ENCODE results near the gene PRKRIP1.
A peak's percentile ranks its signal among the peaks of the same experiment; 100 is the strongest.

PRKRIP1 gene

DNA sequence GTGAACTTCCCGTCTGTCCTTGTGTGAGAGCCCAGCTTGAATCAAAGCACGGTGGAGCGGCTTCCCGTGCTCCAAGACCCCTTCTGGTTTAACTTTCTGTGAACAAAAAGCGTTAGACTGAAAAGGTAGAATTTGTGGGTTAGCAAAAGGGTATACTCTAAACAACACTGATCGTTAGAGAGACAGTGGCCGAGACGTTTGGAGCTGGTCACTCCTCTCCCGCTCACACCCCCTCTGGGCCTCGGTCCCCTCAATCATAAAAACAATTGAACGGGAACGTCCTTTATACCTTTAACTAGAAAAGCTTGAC is 502 bp downstream of the PRKRIP1 start:
- H3K4me1 ChIP-seq (ENCODE audit: control insufficient read depth, low read length): peaks cover 69% of the 10 kb centered on the region
- TF ChIP-seq EZH2phosphoT487 (IDR thresholded peaks at IDR 0.05; ENCODE audit: borderline replicate concordance, low read length): no peak
- TF ChIP-seq, protein P1, sequence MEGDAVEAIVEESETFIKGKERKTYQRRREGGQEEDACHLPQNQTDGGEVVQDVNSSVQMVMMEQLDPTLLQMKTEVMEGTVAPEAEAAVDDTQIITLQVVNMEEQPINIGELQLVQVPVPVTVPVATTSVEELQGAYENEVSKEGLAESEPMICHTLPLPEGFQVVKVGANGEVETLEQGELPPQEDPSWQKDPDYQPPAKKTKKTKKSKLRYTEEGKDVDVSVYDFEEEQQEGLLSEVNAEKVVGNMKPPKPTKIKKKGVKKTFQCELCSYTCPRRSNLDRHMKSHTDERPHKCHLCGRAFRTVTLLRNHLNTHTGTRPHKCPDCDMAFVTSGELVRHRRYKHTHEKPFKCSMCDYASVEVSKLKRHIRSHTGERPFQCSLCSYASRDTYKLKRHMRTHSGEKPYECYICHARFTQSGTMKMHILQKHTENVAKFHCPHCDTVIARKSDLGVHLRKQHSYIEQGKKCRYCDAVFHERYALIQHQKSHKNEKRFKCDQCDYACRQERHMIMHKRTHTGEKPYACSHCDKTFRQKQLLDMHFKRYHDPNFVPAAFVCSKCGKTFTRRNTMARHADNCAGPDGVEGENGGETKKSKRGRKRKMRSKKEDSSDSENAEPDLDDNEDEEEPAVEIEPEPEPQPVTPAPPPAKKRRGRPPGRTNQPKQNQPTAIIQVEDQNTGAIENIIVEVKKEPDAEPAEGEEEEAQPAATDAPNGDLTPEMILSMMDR (IDR thresholded peaks at IDR 0.05; ENCODE audit: low read depth, low read length, poor library complexity, severe bottlenecking): no peak
- H3K9me3 ChIP-seq (ENCODE audit: control insufficient read depth, insufficient read depth, low read length): no peaks in the 10 kb centered on the region
- peaks cover 76% of the 10 kb centered on the region for H3K36me3 ChIP-seq (ENCODE audit: control insufficient read depth, low read length)
- H3F3A ChIP-seq (ENCODE audit: control insufficient read depth, insufficient read depth): peaks cover 50% of the 10 kb centered on the region
- no peaks in the 10 kb centered on the region for H3K9me2 ChIP-seq (replicated peaks; ENCODE audit: control insufficient read depth, low read length)
- peaks cover 43% of the 10 kb centered on the region for H3K79me2 ChIP-seq (ENCODE audit: control insufficient read depth, low read length)
- peak overlapping the region; percentile 83 for H3K4me3 ChIP-seq (ENCODE audit: low read length)
- H3K4me2 ChIP-seq (ENCODE audit: low read length): peak overlapping the region; percentile 99
- H3K27ac ChIP-seq (ENCODE audit: low read depth, low read length): peak overlapping the region; percentile 51
- no peaks in the 10 kb centered on the region for H4K20me1 ChIP-seq (ENCODE audit: control insufficient read depth, insufficient read depth, low read depth, low read length)
- no peaks in the 10 kb centered on the region for H3K27me3 ChIP-seq (ENCODE audit: control insufficient read depth, low read length)

DNA sequence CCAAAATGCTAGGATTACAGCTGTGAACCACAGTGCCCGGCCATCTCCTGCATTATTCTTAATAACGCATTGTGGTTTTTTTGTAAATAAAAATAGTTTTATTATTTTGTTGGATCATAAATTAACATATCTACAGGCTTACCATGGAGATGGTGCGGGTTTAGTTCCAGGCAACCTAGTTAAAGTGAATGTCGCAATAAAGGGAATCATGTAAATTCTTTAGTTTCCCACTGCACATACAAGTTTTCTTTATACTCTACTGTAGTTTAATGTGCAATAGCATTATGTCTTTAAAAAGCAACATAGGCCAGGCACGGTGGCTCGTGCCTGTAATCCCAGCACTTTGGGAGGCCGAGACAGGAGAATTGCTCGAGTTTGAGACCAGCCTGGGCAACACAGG is 2.4 kb downstream of the PRKRIP1 start:
- peaks cover 75% of the 10 kb centered on the region for H3K36me3 ChIP-seq (ENCODE audit: control insufficient read depth, low read length)

DNA sequence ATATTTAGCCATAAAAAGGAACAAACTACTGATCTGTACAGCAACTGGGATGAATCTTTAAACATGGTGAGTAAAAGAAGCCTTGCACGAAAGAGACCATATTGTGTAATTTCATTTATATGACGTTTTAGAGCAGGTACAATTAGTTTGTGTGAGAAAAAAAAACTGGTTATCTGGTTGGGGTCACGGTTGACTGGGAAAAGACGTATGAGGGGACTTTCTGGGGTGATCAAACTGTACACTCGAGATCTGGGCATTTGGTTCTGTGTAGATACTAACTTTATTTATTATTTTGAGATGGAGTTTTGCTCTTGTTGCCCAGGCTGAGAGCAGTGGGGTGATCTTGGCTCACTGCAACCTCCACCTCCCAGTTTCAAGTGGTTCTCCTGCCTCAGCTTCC is 4.2 kb downstream of the PRKRIP1 start:
- Histone ChIP-seq H3K79me2 (ENCODE audit: control insufficient read depth, low read length) (peaks cover 55% of the 10 kb centered on the region), H3K27me3 (ENCODE audit: control insufficient read depth, low read length) (no peaks in the 10 kb centered on the region), H3K27ac (ENCODE audit: low read depth, low read length) (peak overlapping the region; percentile 86), H3K36me3 (ENCODE audit: control insufficient read depth, low read length) (peaks cover 87% of the 10 kb centered on the region), H3K4me2 (ENCODE audit: low read length) (peak overlapping the region; percentile 1), H3F3A (ENCODE audit: control insufficient read depth, insufficient read depth) (peaks cover 50% of the 10 kb centered on the region), H3K9me2 (replicated peaks; ENCODE audit: control insufficient read depth, low read length) (no peaks in the 10 kb centered on the region), H3K9me3 (ENCODE audit: control insufficient read depth, insufficient read depth, low read length) (no peaks in the 10 kb centered on the region), H4K20me1 (ENCODE audit: control insufficient read depth, insufficient read depth, low read depth, low read length) (no peaks in the 10 kb centered on the region), H3K4me1 (ENCODE audit: control insufficient read depth, low read length) (peaks cover 87% of the 10 kb centered on the region), H3K4me3 (ENCODE audit: low read length) (no peak overlapping the region)
- TF ChIP-seq, protein P1 (IDR thresholded peaks at IDR 0.05; ENCODE audit: low read depth, low read length, poor library complexity, severe bottlenecking): no peak
- TF ChIP-seq EZH2phosphoT487 (IDR thresholded peaks at IDR 0.05; ENCODE audit: borderline replicate concordance, low read length): no peak

More for the DNA sequence above, 2.4 kb downstream of the PRKRIP1 start:
- Histone ChIP-seq H3K9me2 (replicated peaks; ENCODE audit: control insufficient read depth, low read length) (no peaks in the 10 kb centered on the region), H3F3A (ENCODE audit: control insufficient read depth, insufficient read depth) (peaks cover 57% of the 10 kb centered on the region), H3K79me2 (ENCODE audit: control insufficient read depth, low read length) (peaks cover 42% of the 10 kb centered on the region), H3K4me2 (ENCODE audit: low read length) (no peak overlapping the region), H3K4me3 (ENCODE audit: low read length) (no peak overlapping the region), H3K9me3 (ENCODE audit: control insufficient read depth, insufficient read depth, low read length) (no peaks in the 10 kb centered on the region), H3K27ac (ENCODE audit: low read depth, low read length) (no peak overlapping the region), H4K20me1 (ENCODE audit: control insufficient read depth, insufficient read depth, low read depth, low read length) (no peaks in the 10 kb centered on the region), H3K27me3 (ENCODE audit: control insufficient read depth, low read length) (no peaks in the 10 kb centered on the region), H3K4me1 (ENCODE audit: control insufficient read depth, low read length) (peaks cover 81% of the 10 kb centered on the region)
- TF ChIP-seq, protein P1 (IDR thresholded peaks at IDR 0.05; ENCODE audit: low read depth, low read length, poor library complexity, severe bottlenecking): no peak
- no peak for TF ChIP-seq EZH2phosphoT487 (IDR thresholded peaks at IDR 0.05; ENCODE audit: borderline replicate concordance, low read length)
